Measurements from ENCODE around the gene SYCE1L.

DNA sequence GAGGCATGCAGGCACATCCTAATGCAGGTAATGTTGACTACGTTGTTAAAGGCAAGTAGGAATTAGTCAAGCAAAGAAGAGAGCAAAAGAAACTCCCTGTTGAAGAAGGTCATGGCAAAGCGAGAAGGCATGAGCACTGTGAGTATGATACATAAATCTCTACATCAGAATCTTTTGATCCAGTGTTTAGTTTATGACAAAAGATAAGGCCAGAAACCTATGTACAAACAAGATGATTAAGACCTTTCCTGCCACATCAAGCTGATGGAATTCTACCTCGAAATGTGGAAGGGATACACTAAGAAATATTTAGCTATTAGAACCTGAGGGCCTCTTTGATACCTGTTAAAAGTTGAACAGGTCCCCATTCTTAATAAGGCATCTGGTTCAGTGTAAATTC, 20.2 kb downstream of the SYCE1L start:
- TF ChIP-seq EP300 (IDR thresholded peaks at IDR 0.05), result no peak
- TF ChIP-seq, protein P1, sequence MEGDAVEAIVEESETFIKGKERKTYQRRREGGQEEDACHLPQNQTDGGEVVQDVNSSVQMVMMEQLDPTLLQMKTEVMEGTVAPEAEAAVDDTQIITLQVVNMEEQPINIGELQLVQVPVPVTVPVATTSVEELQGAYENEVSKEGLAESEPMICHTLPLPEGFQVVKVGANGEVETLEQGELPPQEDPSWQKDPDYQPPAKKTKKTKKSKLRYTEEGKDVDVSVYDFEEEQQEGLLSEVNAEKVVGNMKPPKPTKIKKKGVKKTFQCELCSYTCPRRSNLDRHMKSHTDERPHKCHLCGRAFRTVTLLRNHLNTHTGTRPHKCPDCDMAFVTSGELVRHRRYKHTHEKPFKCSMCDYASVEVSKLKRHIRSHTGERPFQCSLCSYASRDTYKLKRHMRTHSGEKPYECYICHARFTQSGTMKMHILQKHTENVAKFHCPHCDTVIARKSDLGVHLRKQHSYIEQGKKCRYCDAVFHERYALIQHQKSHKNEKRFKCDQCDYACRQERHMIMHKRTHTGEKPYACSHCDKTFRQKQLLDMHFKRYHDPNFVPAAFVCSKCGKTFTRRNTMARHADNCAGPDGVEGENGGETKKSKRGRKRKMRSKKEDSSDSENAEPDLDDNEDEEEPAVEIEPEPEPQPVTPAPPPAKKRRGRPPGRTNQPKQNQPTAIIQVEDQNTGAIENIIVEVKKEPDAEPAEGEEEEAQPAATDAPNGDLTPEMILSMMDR (IDR thresholded peaks at IDR 0.05), result no peak
- TF ChIP-seq POLR2A (IDR thresholded peaks at IDR 0.05), result no peak

Data from gastroesophageal sphincter (tissue), 3 donors.